NCI-H748 treated with DMSO at 0.1 percent for 48 hours (cell line): ENCODE results near the gene CSK.
A peak's percentile ranks its signal among the peaks of the same experiment; 100 is the strongest.

Experiments used
- DNase-seq: peaks from one replicate; lab custom pipeline; 2025; lab: John Stamatoyannopoulos, UW

The CSK gene

DNA sequence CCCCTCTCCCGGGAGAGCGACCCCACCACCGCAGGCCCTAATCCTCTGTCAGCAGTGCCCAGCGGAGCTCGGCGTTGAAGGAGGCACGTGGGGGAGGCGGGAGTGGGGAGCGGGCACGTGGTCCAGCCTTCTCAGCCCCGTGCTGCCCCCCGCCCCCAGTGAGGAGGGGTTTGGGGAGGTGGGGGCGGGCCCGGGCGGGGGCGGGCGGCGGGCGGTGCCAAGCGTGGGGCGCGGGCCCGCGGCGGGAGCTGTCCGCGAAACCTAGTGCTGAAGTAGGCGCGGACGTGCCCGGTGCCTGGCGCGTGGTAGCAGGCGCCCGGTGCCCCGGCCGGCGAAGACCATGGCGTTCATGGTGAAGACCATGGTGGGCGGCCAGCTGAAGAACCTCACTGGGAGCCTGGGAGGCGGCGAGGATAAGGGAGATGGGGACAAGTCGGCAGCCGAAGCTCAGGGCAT lies 44.5 kb downstream of the CSK start, which contains the start of gene CPLX3:
Gene CPLX3 (plus strand): TSS at position 264 of the 456 bp plus-strand sequence. CDS start 77 bp downstream, at position 341.
- no peak for DNase-seq

DNA sequence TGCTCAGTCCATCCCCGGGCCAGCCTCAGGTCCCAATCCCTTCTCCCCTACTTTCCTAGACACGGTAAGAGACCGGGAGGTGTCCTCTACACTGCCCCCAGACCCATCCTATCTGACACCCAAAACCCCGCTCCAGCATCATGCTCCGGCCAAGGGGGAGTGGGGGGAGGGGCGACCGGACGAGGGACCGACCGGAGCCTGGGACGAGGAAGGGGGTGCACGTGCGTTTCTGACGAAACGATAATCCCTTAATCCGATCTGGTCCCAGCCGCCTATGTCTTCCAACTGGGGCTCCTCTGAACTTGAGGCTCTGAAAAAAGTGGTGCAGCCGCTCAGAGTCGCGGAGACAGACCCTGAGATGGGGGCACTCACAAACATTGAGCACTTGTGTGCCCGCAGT lies 45.0 kb downstream of the CSK start:
- DNase-seq, result no peak

DNA sequence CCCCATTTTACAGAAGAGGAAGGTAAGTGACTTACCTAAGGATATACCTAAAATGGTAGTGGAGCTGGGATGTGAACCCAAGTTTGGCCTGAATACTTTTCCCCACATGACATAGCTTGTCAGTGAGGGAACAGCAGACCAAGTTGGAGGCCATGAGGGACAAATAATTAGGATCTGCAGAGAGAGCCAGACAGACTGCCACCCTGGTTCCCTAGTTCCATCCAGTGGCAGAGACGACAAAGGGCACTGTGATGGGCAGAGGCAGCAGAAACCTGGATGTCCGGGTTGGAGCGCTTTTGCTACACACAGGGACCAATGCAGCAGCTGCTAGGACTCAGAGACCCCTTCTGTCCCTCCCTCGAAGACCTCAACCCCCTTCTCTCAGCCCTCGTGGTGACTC lies 45.7 kb downstream of the CSK start:
- no peak for DNase-seq

DNA sequence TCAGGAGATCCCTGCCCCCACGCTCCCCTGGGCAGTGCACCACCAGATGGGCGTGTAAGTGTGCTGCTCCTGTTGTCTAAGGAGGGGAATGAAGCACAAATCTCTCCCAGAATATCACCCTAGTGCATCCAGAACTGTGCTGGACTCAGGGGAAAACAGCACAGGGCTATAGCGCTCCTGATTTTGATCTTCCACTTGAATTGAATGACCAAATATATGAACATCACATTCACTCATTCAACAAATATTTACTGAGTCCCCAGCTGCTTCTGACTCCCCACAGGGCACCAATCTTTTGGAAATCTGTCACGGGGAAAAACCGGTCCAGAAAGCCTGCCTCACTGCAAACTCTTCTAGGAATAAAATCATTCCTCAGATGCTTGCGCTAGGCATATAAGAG lies 47.0 kb downstream of the CSK start:
- DNase-seq, result no peak

DNA sequence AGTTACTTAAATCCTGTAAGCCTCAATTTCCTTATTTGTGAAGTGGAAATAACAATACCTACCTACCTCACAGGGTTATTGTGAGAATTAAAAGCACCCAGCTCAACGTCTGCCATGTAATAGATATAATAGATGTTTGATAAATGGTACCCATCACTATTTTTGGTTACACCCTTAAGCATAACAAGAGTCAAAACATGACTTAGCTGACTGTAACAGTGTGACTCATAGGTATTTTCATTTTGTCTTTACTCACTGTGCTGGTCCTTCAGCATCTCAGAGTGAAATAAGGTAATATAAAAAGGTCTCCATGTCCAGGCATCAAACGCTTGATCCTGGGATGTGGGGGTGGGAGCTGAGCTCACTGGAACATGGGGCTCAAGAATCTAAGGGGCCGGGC lies 47.6 kb downstream of the CSK start:
- no peak for DNase-seq

- no peak for DNase-seq
Observed at GRCh38 chr15:74829991-74830390, 48.1 kb downstream of the CSK start.

DNA sequence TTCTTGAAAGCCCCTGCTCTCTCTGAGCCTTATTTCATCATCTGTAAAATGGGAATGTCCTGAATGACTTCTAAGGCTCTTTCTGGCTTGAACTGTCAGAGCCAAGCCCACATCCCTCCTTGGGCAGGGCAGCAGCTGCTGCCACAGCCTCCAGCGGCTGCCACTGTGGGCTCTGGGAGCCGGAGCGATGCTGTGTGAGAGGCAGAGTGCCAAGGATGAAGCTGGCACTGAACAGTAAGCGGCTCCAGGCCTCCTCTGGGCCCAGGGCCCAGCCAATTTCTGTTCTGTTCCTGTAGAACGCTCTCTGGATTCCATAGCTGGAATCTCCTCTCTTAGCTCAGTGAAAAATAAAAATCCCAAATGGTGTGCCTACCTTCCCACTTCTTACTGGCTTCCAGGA lies 49.0 kb downstream of the CSK start:
- no peak for DNase-seq

- DNase-seq, result no peak
Observed at GRCh38 chr15:74831813-74832495, 50.1 kb downstream of the CSK start.

DNA sequence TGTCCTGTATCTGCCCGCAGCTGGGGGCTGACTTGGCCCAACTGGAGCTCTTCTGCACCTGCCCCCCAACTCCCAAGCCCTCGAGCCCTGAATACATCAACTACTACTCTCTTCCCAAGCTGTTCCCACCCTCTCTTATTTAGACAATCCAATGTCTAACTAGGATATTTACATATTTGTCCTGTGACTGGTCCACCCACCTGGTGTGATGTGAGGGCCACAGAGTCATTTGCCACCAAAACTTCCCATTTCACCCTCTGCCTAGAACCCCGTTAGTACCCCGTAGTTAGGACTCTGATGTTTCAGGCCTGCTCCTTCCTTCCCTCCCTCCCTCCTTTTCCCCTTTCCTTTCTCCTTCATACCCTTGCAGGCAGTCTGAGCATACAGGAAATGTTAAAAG lies 50.9 kb downstream of the CSK start:
- DNase-seq, result no peak

DNA sequence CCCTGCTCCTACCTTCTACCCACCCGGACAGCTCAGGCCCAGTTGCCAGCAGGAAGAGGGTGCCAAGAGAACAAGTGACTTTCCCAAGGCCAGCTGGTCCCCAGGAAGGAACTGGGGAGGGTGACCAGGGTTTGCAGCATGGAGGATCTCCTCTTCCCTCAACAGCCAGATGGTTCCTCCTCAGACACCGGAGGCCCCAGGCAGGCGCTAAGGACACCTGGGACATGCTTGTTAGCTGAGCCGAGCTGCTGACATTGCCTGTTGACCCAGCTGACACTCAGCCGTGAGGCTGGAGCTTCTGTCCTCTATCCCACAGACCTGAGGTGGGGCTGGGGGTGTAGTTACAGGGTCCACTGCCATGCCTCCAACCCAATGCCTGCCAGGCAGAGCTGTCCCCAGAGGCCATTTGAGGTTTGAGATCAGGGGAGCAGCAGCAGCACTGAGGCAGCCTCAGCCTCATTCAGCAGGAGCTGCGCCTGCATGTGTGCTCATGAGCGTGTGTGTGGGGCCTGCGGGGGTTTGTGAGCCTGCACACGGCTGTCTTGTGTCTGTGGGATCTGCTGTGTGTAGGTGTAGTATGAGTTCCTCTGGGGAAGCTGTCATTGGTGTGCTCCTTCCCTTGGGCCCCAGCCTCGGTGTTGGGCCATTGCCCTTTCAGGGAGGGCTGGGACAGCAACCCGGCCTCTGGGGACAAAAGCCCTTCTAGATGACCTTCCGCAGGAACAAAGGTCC lies 51.7 kb downstream of the CSK start:
- DNase-seq, result no peak

- DNase-seq, result no peak
Observed at GRCh38 chr15:74835312-74835823, 53.5 kb downstream of the CSK start.

DNA sequence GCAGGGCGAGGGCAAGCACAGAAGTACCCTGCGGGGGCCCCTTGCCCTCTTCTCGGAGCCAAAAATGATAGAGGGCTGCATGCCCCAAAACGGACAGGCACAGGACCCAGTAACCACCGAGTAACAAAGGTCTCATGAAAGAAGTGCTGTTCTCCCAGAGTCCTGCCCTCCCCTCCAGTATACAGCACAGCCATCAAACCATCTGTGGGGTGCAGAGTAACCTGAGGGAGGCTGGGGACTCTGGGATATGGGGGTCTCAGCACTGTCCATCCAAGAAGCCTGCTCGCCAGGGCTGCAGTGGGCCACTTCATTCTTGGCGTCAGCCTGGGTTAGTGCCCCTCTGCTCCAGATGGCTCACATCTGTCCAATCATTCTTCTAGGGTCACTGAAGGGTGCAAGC lies 55.0 kb downstream of the CSK start:
- DNase-seq, result no peak

GRCh38 chr15:74837482-74838136 lies 55.7 kb downstream of the CSK start:
- DNase-seq, result no peak

DNA sequence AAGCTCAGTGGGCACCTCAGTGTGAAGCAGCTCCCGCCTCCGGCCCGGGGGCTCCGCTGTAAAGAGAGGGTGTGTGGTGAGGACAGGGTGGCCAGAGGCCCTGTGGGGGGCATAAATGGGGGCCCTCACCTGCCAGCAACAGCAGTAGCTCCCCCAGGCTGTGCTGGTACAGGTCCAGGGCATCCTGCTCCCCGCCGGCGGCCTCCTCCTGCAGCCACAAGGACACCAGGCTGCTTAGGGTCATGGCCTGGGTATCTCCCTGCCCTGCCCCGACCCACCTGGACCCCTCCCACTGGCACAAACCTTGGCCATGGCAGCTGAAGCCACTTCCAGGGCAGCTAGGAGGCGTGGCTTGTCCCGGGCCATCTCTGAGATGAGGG lies 56.2 kb downstream of the CSK start:
- no peak for DNase-seq

DNA sequence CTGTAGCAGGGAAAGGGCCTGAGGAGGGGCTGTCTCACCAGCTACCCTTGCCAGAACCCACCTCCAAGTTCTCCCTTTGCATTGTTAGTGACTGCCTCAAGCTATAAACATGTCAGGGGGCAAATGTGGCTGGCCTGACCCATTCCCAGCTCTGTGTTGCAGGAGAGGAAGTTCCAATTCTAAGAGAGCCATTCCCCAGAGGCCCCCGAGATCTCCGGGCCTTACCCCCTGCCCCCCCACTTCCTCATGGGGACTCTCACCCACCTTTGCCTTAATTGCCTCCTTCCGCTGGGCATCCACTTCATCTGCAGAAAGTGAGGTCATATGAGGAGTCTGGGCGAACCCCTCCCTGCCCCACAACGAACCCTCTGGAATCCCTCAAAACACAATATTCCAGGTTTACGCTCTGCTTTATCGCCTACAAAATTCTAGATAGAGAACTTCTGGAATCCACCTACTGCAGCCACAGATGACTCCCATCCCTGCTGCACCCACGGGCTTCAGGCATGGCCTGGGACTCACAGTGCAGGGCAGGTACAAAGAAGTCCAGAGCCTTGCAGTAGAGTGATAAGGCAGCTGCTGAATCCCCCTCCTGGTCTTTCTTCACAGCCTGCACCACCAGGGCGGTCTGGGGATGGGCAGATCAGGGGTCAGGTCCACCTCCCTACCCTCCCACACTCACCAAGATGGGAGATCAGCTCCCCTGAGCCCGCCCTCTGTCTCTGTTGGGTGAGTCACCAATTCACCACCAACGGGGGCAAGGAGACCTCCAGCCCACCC lies 57.1 kb downstream of the CSK start:
- DNase-seq, result no peak

DNA sequence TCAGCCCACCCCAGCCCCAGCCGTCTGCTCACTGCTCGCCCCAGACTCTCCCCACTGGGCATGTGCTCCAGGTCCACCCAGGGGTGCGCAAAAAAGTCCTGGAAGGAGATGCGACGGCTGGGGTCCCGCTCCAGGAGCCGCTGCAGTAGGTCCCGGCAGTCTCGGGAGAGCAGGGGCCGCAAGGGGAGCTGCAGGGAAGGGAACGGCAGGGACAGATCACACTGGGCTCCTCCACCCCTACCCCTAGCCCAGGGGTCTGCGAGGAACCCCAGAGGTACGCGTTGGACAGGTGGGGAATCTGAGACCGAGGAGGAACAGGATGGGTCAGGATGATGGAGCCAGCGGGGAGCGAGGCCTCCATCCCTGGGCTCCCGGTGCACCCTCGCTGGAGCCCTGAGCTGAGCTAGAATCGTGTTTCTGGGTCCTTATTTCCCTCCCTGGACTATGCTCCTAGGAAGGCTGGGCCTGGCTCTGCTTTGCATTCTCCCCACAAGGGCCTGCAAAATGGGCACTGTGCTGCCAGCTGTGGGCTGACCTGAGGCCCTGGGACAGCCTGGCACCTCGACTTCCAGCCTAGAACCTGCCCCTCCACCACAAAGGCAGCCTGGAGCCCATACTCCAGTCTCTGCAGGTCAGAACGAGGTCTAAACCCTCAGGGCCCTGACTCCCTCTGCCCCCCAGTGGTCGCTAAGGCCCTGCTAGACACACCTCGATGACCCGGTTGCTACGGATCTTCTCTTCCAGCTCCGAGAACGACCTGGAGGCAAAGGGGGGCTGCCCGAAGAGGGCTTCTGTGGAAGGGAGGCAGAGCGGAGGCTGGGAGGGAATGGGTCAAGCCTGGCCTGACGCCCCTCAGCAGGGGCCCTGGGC lies 57.9 kb downstream of the CSK start:
- DNase-seq, result no peak

DNA sequence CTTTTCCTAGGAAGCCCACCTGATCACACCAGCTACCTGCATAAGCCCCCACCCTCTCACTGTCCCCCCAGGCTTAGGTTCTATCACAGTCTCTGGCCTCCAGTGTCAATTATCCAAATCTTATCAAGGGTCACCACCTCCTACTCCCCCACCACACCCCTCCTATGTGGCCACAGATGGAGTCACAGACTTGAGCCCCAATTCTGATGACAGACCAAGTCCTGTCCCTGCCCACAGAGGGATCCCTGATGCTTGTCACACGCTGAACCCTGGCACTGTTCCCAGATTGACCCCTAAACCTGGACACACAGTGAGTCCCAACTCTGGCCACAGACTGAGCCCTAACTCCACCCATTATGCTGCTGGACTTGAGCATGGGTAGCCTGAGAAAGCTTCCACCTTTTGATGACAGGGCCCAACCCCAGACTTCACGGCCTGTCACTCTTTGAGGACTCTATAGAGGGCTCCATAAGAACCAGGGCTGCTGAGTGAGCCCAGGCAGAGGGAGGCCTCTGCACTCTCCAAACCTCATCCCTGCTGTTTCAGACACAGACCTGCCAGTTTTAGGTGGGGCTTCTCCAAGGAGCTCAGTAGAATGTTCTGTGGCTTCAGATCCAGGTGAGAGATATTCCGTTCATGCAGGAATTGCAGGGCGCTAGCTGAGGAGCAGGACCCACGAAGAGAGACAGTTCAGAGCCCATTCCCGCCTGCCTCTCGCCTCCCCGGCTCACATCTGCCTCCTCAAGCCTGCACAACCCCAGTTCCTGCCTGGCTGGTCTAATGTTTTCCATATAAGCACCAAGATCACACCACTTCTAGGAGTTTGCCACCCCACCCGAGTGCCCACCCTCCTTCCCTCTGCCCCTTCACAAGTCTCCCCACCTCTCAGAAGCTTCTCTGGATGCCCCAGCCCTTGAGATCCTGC lies 59.2 kb downstream of the CSK start:
- DNase-seq, result no peak

DNA sequence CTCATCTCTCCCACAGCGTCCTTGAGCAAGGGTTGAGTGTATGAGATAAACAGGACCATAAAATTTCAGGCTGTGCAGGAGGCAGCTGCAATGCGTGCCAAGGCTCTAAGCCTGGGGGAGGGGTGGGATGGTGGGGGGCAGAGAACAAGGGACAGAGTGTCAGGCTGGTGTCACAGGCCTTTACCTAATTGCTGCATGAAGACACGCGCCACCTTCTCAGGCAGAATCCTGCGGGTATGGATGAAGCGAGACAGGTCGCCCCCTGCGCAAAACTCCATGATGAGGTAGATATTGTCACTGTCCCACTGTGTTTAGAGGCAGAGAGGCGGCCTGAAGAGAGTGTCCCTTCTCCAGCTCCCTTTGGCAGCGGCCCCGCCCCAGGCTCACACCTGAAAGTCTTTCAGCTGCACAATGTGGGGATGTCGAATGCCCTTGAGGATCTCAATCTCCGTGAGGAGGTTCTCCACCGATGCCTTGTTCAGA lies 60.1 kb downstream of the CSK start:
- no peak for DNase-seq

GRCh38 chr15:74842581-74843444 lies 60.9 kb downstream of the CSK start, which contains the start of gene ULK3:
TSS of gene ULK3 (minus strand) at chr15:74843156. CDS start at chr15:74843105, 51 bp downstream.
- peak; percentile 79 for DNase-seq
